Erythroblast (primary cell): Measurements from ENCODE around the gene IGFBP1.

ENCODE experiments used
- GATA1 ChIP-seq: IDR thresholded peaks from 2 replicates; pipeline ENCODE4 v1.6.1; 2011; ENCODE audit warnings: low read depth, mild to moderate bottlenecking, control low read depth, low read length, moderate library complexity
- POLR2A ChIP-seq: IDR thresholded peaks from 2 replicates; pipeline ENCODE4 v1.6.1; 2011; ENCODE audit warnings: mild to moderate bottlenecking, low read length

DNA sequence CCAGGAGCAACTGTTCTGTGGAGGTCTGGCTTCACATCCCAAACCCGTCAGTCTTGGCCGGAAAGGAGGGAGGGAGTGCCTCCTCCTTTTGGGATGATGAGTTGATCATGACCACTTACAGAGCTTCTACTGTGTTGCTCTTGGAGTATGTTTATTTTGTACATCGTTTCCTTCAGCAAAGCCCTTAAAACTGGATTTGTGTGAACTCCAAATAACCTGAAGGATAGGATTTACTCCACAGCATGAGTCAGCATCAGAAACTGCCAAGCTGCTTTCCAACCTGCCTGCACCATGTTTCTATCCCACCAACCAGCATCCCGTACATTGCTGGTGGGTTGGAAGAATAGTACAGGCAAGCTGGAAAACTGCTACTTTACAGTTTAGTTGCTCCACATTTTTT, 18.9 kb upstream of the IGFBP1 start:
- TF ChIP-seq POLR2A = no peak
- TF ChIP-seq GATA1 = no peak
